Mesenchymal stem cell (in vitro differentiated cells and primary cell): ENCODE results near the gene ZNF532.
"Not testable (repeated sequence)": the region's sequence is repeated elsewhere in the genome, so short reads cannot be mapped to it uniquely, and the experiment has no call there.

ENCODE experiments used
- DNase-seq: peaks from one replicate; pipeline ENCODE4 v3.0.0-alpha.2; 2013
- H2AFZ ChIP-seq: one replicate; pipeline ENCODE4 v1.6.1; 2013; ENCODE audit warnings: low read depth, mild to moderate bottlenecking, control low read depth, inconsistent platforms, low read length, moderate library complexity
- H2AK5ac ChIP-seq: 2 replicates; pipeline ENCODE4 v1.6.1; 2013; ENCODE audit warnings: low read length, moderate library complexity, mild to moderate bottlenecking, inconsistent platforms; ENCODE audit not compliant: severe bottlenecking
- H2BK120ac ChIP-seq: one replicate; pipeline ENCODE4 v1.6.1; 2013; ENCODE audit warnings: low read depth, mild to moderate bottlenecking, inconsistent platforms, low read length, moderate library complexity
- H2BK12ac ChIP-seq, 2 experiments: one replicate each; pipeline ENCODE4 v1.6.1; 2013; ENCODE audit warnings: inconsistent platforms in 2 of 2, low read length in 2 of 2, mild to moderate bottlenecking in 2 of 2, moderate library complexity in 2 of 2, control low read depth in 1 of 2
- H2BK15ac ChIP-seq: one replicate; pipeline ENCODE4 v1.6.1; 2013; ENCODE audit warnings: mild to moderate bottlenecking, low read depth, inconsistent platforms; ENCODE audit not compliant: poor library complexity, severe bottlenecking
- H2BK5ac ChIP-seq: 2 replicates; pipeline ENCODE4 v1.6.1; 2013; ENCODE audit warnings: low read depth, mild to moderate bottlenecking, low read length, control low read depth, inconsistent platforms; ENCODE audit not compliant: poor library complexity, severe bottlenecking
- H3K14ac ChIP-seq, 2 experiments: one replicate each; pipeline ENCODE4 v1.6.1; 2013; ENCODE audit warnings: inconsistent platforms in 2 of 2, low read length in 2 of 2, control low read depth in 1 of 2, mild to moderate bottlenecking in 1 of 2, moderate library complexity in 1 of 2
- H3K18ac ChIP-seq, 2 experiments: one replicate each; pipeline ENCODE4 v1.6.1; 2013; ENCODE audit warnings: inconsistent platforms in 2 of 2, low read length in 2 of 2, control low read depth in 1 of 2, low read depth in 1 of 2, mild to moderate bottlenecking in 1 of 2
- H3K23ac ChIP-seq, 2 experiments: one replicate each; pipeline ENCODE4 v1.6.1; 2013; ENCODE audit warnings: inconsistent platforms in 2 of 2, low read length in 2 of 2, mild to moderate bottlenecking in 2 of 2, moderate library complexity in 2 of 2, control low read depth in 1 of 2
- H3K27ac ChIP-seq: 2 replicates; pipeline ENCODE4 v1.5.1; 2013; ENCODE audit warnings: mild to moderate bottlenecking, moderate library complexity, low read length, control low read depth, inconsistent platforms; ENCODE audit not compliant: poor library complexity, severe bottlenecking
- H3K27me3 ChIP-seq, 2 experiments: 2 replicates each; pipeline versions ENCODE4 v1.6.1 to v1.7.0; 2013; ENCODE audit warnings: low read length in 2 of 2, mild to moderate bottlenecking in 2 of 2, moderate library complexity in 2 of 2, control low read depth in 1 of 2, inconsistent platforms in 1 of 2; ENCODE audit not compliant: control insufficient read depth in 1 of 2, insufficient read depth in 1 of 2
- H3K36me3 ChIP-seq, 2 experiments: 2 replicates each; pipeline versions ENCODE4 v1.6.1 to v1.7.0; 2013; ENCODE audit warnings: low read length in 2 of 2, control low read depth in 1 of 2, inconsistent platforms in 1 of 2, low read depth in 1 of 2, mild to moderate bottlenecking in 1 of 2; ENCODE audit not compliant: insufficient read depth in 2 of 2, control insufficient read depth in 1 of 2
- H3K4ac ChIP-seq, 2 experiments: one replicate each; pipeline ENCODE4 v1.6.1; 2013; ENCODE audit warnings: inconsistent platforms in 2 of 2, low read length in 2 of 2, mild to moderate bottlenecking in 2 of 2, moderate library complexity in 2 of 2, control low read depth in 1 of 2, low read depth in 1 of 2
- H3K4me1 ChIP-seq: 2 replicates; pipeline ENCODE4 v1.6.1; 2013; ENCODE audit warnings: low read depth, low read length, control low read depth; ENCODE audit not compliant: control insufficient read depth, insufficient read depth
- H3K4me2 ChIP-seq: 2 replicates; pipeline ENCODE4 v1.6.1; 2013; ENCODE audit warnings: low read length, mild to moderate bottlenecking, inconsistent platforms; ENCODE audit not compliant: poor library complexity, severe bottlenecking
- H3K4me3 ChIP-seq, 2 experiments: 2 replicates each; pipeline versions ENCODE4 v1.5.1 to v1.7.0; 2013; ENCODE audit warnings: low read length in 2 of 2, mild to moderate bottlenecking in 2 of 2, control low read depth in 1 of 2, low read depth in 1 of 2; ENCODE audit not compliant: insufficient read depth in 1 of 2
- H3K79me1 ChIP-seq: replicated peaks from 2 replicates; pipeline ENCODE4 v1.6.1; 2013; ENCODE audit warnings: mild to moderate bottlenecking, control low read depth, low read length, inconsistent platforms; ENCODE audit not compliant: poor library complexity, severe bottlenecking
- H3K9ac ChIP-seq: 2 replicates; pipeline ENCODE4 v1.7.0; 2013; ENCODE audit warnings: mild to moderate bottlenecking, low read length, moderate library complexity
- H3K9me3 ChIP-seq: 2 replicates; pipeline ENCODE4 v1.7.0; 2013; ENCODE audit warnings: mild to moderate bottlenecking, low read length; ENCODE audit not compliant: control insufficient read depth
- H4K8ac ChIP-seq: one replicate; pipeline ENCODE4 v1.6.1; 2013; ENCODE audit warnings: inconsistent platforms, mild to moderate bottlenecking, low read length, moderate library complexity
- H4K91ac ChIP-seq: one replicate; pipeline ENCODE4 v1.6.1; 2013; ENCODE audit warnings: mild to moderate bottlenecking, low read length, inconsistent platforms
- WGBS: methylation state at CpG from one replicate; pipeline ENCODE4 v1.1.7; 2013; ENCODE audit warnings: mixed read lengths; 5-methylcytosine and 5-hydroxymethylcytosine counted together

The ZNF532 gene

DNA sequence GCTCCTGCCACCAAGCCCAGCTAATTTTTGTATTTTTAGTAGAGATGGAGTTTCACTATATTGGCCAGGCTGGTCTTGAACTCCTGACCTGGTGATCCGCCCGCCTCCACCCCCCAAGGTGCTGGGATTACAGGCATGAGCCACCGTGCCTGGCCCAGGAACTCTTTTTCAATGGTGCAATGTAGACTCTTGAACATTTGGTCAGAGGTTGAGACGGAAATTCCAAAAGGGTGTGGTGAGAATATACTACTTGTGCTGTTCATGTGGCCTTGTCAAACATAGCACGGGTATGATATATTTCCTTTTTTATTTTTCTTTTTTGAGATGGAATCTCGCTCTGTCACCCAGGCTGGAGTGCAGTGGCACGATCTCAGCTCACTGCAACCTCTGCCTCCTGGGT, 9.2 kb upstream of the ZNF532 start:
- not testable (repeated sequence) for H3K14ac ChIP-seq, H2AK5ac ChIP-seq, H2BK5ac ChIP-seq, H3K9me3 ChIP-seq, H4K8ac ChIP-seq, H2AFZ ChIP-seq, H2BK15ac ChIP-seq, H3K27me3 ChIP-seq, H3K4me2 ChIP-seq, H2BK120ac ChIP-seq, H3K4me3 ChIP-seq, H3K4ac ChIP-seq, H3K23ac ChIP-seq, H3K79me1 ChIP-seq, H3K4me1 ChIP-seq, H4K91ac ChIP-seq, H3K27ac ChIP-seq, H3K36me3 ChIP-seq, H3K18ac ChIP-seq, DNase-seq, H2BK12ac ChIP-seq, H3K9ac ChIP-seq
- 92% methylated on average over 7 of the region's 7 CpGs for WGBS

DNA sequence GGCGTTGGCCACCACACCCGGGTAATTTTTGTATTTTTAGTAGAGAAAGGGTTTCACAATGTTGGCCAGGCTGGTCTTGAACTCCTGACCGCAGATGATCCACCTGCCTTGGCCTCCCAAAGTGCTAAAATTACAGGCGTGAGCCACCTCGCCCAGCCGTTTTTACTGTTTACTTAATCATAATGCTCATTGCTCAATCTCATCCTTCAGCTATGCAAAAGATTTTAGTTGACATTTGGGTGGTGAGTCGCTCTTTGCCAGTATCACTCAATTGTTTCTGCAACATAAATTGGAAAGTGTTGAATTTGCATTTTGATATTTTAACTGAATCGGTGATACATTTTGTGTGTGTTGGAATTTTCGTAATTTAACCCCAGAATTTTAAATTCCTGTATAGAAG, 7.8 kb upstream of the ZNF532 start:
- Histone ChIP-seq H4K91ac (no peak overlapping the region), H2BK120ac (no peak overlapping the region), H3K9me3 (no peaks in the 10 kb centered on the region), H3K4ac (no peak overlapping the region), H3K9ac (no peak overlapping the region), H3K14ac (no peak overlapping the region), H2BK5ac (no peak overlapping the region), H3K18ac (no peak overlapping the region), H3K23ac (no peak overlapping the region), H3K36me3 (no peaks in the 10 kb centered on the region), H3K27ac (no peak overlapping the region), H2AK5ac (no peak overlapping the region), H4K8ac (no peak overlapping the region), H3K4me1 (no peaks in the 10 kb centered on the region), H2BK12ac (no peak overlapping the region), H3K4me3 (no peak overlapping the region), H2AFZ (no peak overlapping the region), H3K27me3 (no peaks in the 10 kb centered on the region), H3K4me2 (no peak overlapping the region), H3K79me1 (no peaks in the 10 kb centered on the region), H2BK15ac (no peak overlapping the region)
- WGBS: 90% methylated on average over 3 of the region's 9 CpGs
- DNase-seq: peak; percentile 34

DNA sequence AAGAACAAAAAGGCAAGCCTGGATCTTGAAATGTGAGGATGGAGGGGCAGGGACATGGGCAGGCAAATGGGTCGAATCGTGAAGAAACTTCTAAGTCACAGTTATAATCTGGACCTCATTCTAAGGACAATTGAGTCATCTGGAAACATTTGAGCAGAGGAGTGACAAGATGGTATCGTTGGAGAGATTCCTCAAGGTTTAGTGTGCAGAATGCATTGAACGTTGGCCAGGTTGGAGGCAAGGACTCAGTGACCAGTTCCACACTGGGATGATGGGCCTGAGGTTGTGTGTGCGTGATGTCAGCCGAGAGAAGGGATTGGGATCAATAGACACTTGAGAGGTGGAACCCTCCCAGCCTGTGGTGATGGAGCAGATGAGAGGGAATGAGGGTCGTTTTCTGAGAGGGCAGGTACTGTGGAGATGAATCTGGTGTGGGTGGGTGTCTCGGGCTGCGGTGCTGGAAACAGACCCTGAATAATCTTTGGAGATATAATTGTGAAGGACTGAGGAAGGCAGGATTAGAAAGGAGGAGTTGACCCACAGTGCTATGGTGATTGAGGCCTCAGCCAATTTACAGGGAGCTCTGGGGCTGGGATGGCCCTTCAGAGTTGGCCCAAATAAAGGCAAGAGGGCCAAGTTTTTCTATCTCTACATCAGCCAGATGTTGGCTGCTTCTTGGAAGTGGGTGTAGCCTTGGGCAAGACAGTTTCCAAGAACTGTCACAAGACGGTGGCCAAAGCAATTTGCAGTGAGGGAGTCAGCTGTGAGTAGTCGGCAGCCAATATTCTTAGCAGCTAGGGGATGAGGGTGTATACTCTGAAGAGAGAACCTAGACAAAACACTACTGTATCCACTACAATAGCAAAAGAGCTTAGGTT, 5.8 kb upstream of the ZNF532 start:
- peak overlapping the region; percentile 19 for H4K8ac ChIP-seq
- H3K18ac ChIP-seq: peak overlapping the region in 1 of 2 experiments; percentile 77
- peak overlapping the region; percentile 41 for H2AK5ac ChIP-seq
- no peak overlapping the region for H3K27ac ChIP-seq
- no peak overlapping the region for H2BK120ac ChIP-seq
- DNase-seq: no peak
- peak overlapping the region in 1 of 2 experiments; percentile 28 for H3K4me3 ChIP-seq
- no peak overlapping the region for H2BK5ac ChIP-seq
- peak overlapping the region; percentile 77 for H2BK15ac ChIP-seq
- no peak overlapping the region for H3K4me2 ChIP-seq
- H3K9ac ChIP-seq: peak overlapping the region; percentile 76
- no peak overlapping the region for H3K4ac ChIP-seq
- peak overlapping the region in 1 of 2 experiments; percentile 66 for H2BK12ac ChIP-seq
- H2AFZ ChIP-seq: no peak overlapping the region
- H3K27me3 ChIP-seq: no peaks in the 10 kb centered on the region
- H3K79me1 ChIP-seq: no peaks in the 10 kb centered on the region
- H3K14ac ChIP-seq: no peak overlapping the region
- H3K36me3 ChIP-seq: no peaks in the 10 kb centered on the region
- peaks cover 1% of the 10 kb centered on the region for H3K4me1 ChIP-seq
- peak overlapping the region in 1 of 2 experiments; percentile 6 for H3K23ac ChIP-seq
- WGBS: 93% methylated on average over 9 of the region's 11 CpGs
- peak overlapping the region; percentile 79 for H4K91ac ChIP-seq
- H3K9me3 ChIP-seq: no peaks in the 10 kb centered on the region

DNA sequence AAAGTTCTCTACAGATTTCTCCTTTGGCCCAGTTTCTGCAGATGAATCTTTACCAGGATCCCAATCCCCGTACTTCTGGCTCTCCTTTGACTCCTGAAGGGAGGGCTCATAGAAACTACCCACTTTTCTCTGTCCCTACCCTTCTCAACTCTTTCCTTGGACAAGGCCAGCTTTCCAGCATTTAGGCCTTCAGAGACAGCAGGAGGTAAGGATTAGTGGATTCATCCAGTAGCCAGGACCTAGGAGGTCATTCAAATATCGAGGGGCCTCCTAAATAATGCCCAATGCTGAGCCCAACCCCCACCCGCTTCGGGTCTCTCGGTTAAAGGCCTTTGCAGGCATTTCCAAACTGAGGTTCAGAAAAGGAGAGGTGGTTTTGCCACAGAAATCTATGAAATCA, 4.8 kb upstream of the ZNF532 start:
- Histone ChIP-seq H2BK12ac (peak overlapping the region in 1 of 2 experiments; percentile 35), H3K27me3 (no peaks in the 10 kb centered on the region), H3K4me2 (no peak overlapping the region), H3K14ac (no peak overlapping the region), H3K4ac (peak overlapping the region in 1 of 2 experiments; percentile 71), H2BK5ac (no peak overlapping the region), H3K79me1 (no peaks in the 10 kb centered on the region), H4K91ac (no peak overlapping the region), H2AFZ (no peak overlapping the region), H3K18ac (peak overlapping the region in 1 of 2 experiments; percentile 35), H2AK5ac (no peak overlapping the region), H3K27ac (no peak overlapping the region), H3K4me1 (peaks cover 9% of the 10 kb centered on the region), H3K36me3 (no peaks in the 10 kb centered on the region), H3K23ac (no peak overlapping the region), H2BK120ac (no peak overlapping the region), H3K9ac (peak overlapping the region; percentile 76), H3K4me3 (no peak overlapping the region), H4K8ac (peak overlapping the region; percentile 9), H3K9me3 (no peaks in the 10 kb centered on the region), H2BK15ac (no peak overlapping the region)
- WGBS: 66% methylated on average over 5 of the region's 5 CpGs
- DNase-seq: no peak
